DOHH2 (cell line): ENCODE measurements around the gene CYP3A5.

Experiments used
- H3F3A ChIP-seq: fragments of 200-600 bp; sonication (generic), shearing (Covaris generic); 2 replicates; pipeline ENCODE4 v1.6.0; 2016; ENCODE audit warnings: antibody characterized with exemption, mild to moderate bottlenecking; ENCODE audit not compliant: control insufficient read depth, insufficient read depth
- H3K27ac ChIP-seq: fragments of 200-600 bp; sonication (generic); 2 replicates; pipeline ENCODE4 v1.5.1; 2014; ENCODE audit warnings: low read depth, mild to moderate bottlenecking, low read length, moderate library complexity
- H3K27me3 ChIP-seq: fragments of 200-600 bp; sonication (generic); 2 replicates; pipeline ENCODE4 v1.6.1; 2014; ENCODE audit warnings: mild to moderate bottlenecking, low read length, mixed read lengths; ENCODE audit not compliant: control insufficient read depth
- H3K36me3 ChIP-seq: fragments of 200-600 bp; sonication (generic); 2 replicates; pipeline ENCODE4 v1.6.1; 2014; ENCODE audit warnings: mild to moderate bottlenecking, low read length, moderate library complexity, mixed read lengths; ENCODE audit not compliant: control insufficient read depth
- H3K4me1 ChIP-seq: fragments of 200-600 bp; sonication (generic); 2 replicates; pipeline ENCODE4 v1.6.1; 2014; ENCODE audit warnings: mild to moderate bottlenecking, low read length, mixed read lengths; ENCODE audit not compliant: control insufficient read depth
- H3K4me2 ChIP-seq: fragments of 200-600 bp; sonication (generic); 2 replicates; pipeline ENCODE4 v1.6.0; 2014; ENCODE audit warnings: mild to moderate bottlenecking, low read length, moderate library complexity
- H3K4me3 ChIP-seq: fragments of 200-600 bp; sonication (generic); 2 replicates; pipeline ENCODE4 v1.5.1; 2014; ENCODE audit warnings: mild to moderate bottlenecking, low read length, mixed read lengths
- H3K79me2 ChIP-seq: fragments of 200-600 bp; sonication (generic); 2 replicates; pipeline ENCODE4 v1.6.1; 2014; ENCODE audit warnings: mild to moderate bottlenecking, low read length, mixed read lengths; ENCODE audit not compliant: control insufficient read depth
- H3K9me2 ChIP-seq: fragments of 200-600 bp; sonication (generic); replicated peaks from 2 replicates; pipeline ENCODE4 v1.6.1; 2014; ENCODE audit warnings: mild to moderate bottlenecking, low read length, mixed read lengths; ENCODE audit not compliant: control insufficient read depth
- H3K9me3 ChIP-seq: fragments of 200-600 bp; sonication (generic); 2 replicates; pipeline ENCODE4 v1.6.1; 2014; ENCODE audit warnings: antibody characterized with exemption, low read length, mixed read lengths; ENCODE audit not compliant: control insufficient read depth, insufficient read depth
- H4K20me1 ChIP-seq: fragments of 200-600 bp; sonication (generic); 2 replicates; pipeline ENCODE4 v1.6.0; 2014; ENCODE audit warnings: low read depth, mild to moderate bottlenecking, antibody characterized with exemption, low read length, moderate library complexity; ENCODE audit not compliant: control insufficient read depth, insufficient read depth
- CTCF ChIP-seq: fragments of 200-600 bp; sonication (generic); IDR thresholded peaks from one replicate; pipeline ENCODE4 v1.5.1; 2014; ENCODE audit warnings: antibody characterized with exemption, mild to moderate bottlenecking, low read depth, low read length; ENCODE audit not compliant: poor library complexity, severe bottlenecking
- EZH2phosphoT487 ChIP-seq: fragments of 200-600 bp; sonication (generic); IDR thresholded peaks from 2 replicates; pipeline ENCODE4 v1.6.1; 2017; ENCODE audit warnings: borderline replicate concordance, mild to moderate bottlenecking, antibody characterized with exemption, low read length, moderate library complexity, mixed read lengths

CYP3A5 gene

GRCh38 chr7:99601656-99602310 lies 78.0 kb downstream of the CYP3A5 start:
- Histone ChIP-seq H3K9me2 (no peaks in the 10 kb centered on the region), H3K9me3 (no peaks in the 10 kb centered on the region), H3K27ac (no peak overlapping the region), H3K27me3 (no peaks in the 10 kb centered on the region), H3F3A (no peaks in the 10 kb centered on the region), H3K4me2 (no peak overlapping the region), H3K4me3 (no peak overlapping the region), H3K4me1 (no peaks in the 10 kb centered on the region), H3K36me3 (no peaks in the 10 kb centered on the region), H3K79me2 (no peaks in the 10 kb centered on the region), H4K20me1 (no peaks in the 10 kb centered on the region)
- TF ChIP-seq CTCF (peak; percentile 40), EZH2phosphoT487 (no peak)

- Histone ChIP-seq H3K27ac (no peak overlapping the region), H3K9me3 (no peaks in the 10 kb centered on the region), H3K9me2 (no peaks in the 10 kb centered on the region), H3K4me3 (no peak overlapping the region), H3F3A (no peaks in the 10 kb centered on the region), H3K36me3 (no peaks in the 10 kb centered on the region), H3K27me3 (no peaks in the 10 kb centered on the region), H4K20me1 (no peaks in the 10 kb centered on the region), H3K4me2 (no peak overlapping the region), H3K79me2 (no peaks in the 10 kb centered on the region), H3K4me1 (no peaks in the 10 kb centered on the region)
- no peak for TF ChIP-seq EZH2phosphoT487
- no peak for TF ChIP-seq CTCF
Observed at GRCh38 chr7:99599836-99600235, 80.0 kb downstream of the CYP3A5 start.
